NCI-H748 (cell line): Measurements from ENCODE around the gene ZFPM1.
A peak's percentile ranks its signal among the peaks of the same experiment; 100 is the strongest.

Experiments used
- DNase-seq: peaks from one replicate; lab custom pipeline; 2025; ENCODE audit not compliant: unreplicated experiment; lab: John Stamatoyannopoulos, UW

Gene ZFPM1

GRCh38 chr16:88417684-88418476 is 35.2 kb upstream of the ZFPM1 start:
- DNase-seq = no peak

GRCh38 chr16:88418869-88419268 is 34.2 kb upstream of the ZFPM1 start:
- DNase-seq = no peak

- DNase-seq = no peak
Measured at GRCh38 chr16:88419790-88420189, 33.3 kb upstream of the ZFPM1 start.

GRCh38 chr16:88420496-88420895 is 32.6 kb upstream of the ZFPM1 start:
- DNase-seq = no peak

- DNase-seq = no peak
Measured at GRCh38 chr16:88421301-88421700, 31.8 kb upstream of the ZFPM1 start.

- no peak for DNase-seq
Measured at GRCh38 chr16:88421871-88422433, 31.1 kb upstream of the ZFPM1 start.

- DNase-seq = no peak
Measured at GRCh38 chr16:88422733-88423447, 30.2 kb upstream of the ZFPM1 start.

GRCh38 chr16:88423448-88423850 is 29.6 kb upstream of the ZFPM1 start:
- no peak for DNase-seq

GRCh38 chr16:88424587-88425235 is 28.4 kb upstream of the ZFPM1 start:
- no peak for DNase-seq

- DNase-seq = no peak
Measured at GRCh38 chr16:88426018-88426417, 27.1 kb upstream of the ZFPM1 start.

GRCh38 chr16:88427376-88427775 is 25.7 kb upstream of the ZFPM1 start:
- no peak for DNase-seq

GRCh38 chr16:88428156-88428555 is 24.9 kb upstream of the ZFPM1 start:
- no peak for DNase-seq

- no peak for DNase-seq
Measured at GRCh38 chr16:88428616-88429386, 24.3 kb upstream of the ZFPM1 start.

- DNase-seq = no peak
Measured at GRCh38 chr16:88429387-88430184, 23.5 kb upstream of the ZFPM1 start.

GRCh38 chr16:88430185-88430523 is 22.9 kb upstream of the ZFPM1 start:
- DNase-seq = no peak

GRCh38 chr16:88430524-88431446 is 22.3 kb upstream of the ZFPM1 start:
- DNase-seq = peak; percentile 42

- no peak for DNase-seq
Measured at GRCh38 chr16:88431651-88432050, 21.4 kb upstream of the ZFPM1 start.

- DNase-seq = no peak
Measured at GRCh38 chr16:88432174-88432573, 20.9 kb upstream of the ZFPM1 start.

- no peak for DNase-seq
Measured at GRCh38 chr16:88432753-88433152, 20.3 kb upstream of the ZFPM1 start.
